ENCODE data around the gene NNT.
"Not testable (repeated sequence)": the region's sequence is repeated elsewhere in the genome, so short reads cannot be mapped to it uniquely, and the experiment has no call there.

The NNT gene

DNA sequence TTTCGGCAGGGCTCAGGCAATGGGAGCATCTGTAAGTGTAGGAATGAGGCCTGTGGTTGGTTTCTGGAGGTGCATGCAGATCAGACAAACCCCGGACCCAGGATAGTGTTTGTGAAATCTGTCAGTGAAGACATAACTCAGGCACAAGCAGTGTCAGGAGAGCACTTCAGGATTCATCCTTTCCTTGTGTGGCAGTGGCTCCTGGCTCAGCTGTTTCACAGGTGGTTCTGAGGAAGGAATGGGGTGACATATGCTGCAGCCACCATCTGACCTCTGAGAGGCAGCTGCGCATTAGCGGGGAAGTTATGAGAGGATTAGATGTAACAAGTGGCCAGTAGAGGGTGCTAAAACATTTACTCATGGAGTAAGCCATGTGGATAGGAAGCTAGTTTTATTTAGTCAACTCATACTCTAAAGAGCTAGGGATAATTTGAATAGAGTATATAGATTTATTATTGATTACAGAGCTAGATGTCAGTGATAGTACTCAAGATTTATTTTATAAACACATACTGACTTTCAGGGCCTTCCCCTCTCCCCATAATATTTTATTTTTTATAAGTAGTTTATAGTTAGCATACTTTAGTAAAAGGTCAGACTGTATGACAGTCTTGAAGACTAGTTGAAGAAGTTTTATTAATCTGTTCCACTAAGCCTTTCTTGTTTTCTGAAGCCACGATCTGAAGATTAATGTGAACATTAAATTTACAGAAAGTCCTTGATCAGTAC, 28.4 kb downstream of the NNT start:
- peak; percentile 32 for DNase-seq

DNA sequence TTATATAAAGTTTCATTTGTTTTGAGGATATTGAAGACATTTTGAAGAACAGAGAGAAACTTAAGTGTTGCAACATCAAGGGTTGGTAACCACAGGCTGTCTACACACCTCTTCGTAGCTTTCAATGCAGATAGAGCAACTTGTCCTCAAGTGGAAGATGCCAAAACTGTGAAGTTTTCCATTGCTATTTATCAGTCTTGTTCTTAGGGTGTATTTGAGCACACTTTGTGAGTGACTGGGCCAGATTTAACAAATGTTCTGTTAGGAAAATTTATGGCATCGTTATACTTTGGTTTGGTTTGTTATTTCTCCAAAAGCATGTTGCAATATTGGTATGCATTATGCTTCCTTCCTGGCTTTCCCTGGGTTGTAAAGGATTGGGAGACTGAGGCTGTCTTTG, 31.6 kb downstream of the NNT start:
- no peak for DNase-seq

DNA sequence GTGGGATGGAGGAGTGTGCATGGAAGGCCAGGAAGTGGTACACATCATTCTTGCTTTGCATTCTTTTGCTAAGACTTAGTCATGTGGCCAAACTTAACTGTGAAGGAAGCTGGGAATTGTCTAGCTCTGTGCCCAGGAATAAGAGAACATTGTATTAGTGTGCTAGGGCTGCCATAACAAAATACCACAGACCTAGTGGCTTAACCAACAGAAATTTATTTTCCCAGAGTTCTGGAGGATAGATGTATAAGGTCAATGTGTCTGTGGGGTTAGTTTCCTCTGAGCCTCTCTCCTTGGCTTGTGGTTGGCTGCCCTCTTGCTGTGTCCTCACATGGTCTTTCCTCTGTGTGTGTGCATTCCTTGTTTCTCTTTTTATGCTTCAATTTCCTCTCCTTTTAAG, 32.4 kb downstream of the NNT start:
- DNase-seq: no peak

DNA sequence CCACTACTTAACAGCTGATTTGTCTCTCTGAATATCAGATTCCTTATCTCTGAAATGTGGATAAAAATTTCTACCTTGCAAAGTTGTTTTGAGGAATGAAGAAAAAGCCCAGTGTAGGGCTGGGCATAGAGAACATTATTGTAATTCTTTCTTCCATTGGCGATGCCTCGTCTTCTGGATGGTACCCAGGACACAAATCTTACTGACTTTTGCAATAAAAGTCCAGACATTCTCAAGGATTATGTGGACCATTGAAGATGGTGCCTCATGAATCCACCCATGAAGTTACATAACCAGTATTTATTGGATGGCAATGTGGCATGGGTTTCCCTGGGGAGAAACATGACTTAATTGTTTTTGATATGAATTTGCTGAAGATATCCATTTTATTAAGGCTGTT, 33.1 kb downstream of the NNT start:
- DNase-seq: no peak

DNA sequence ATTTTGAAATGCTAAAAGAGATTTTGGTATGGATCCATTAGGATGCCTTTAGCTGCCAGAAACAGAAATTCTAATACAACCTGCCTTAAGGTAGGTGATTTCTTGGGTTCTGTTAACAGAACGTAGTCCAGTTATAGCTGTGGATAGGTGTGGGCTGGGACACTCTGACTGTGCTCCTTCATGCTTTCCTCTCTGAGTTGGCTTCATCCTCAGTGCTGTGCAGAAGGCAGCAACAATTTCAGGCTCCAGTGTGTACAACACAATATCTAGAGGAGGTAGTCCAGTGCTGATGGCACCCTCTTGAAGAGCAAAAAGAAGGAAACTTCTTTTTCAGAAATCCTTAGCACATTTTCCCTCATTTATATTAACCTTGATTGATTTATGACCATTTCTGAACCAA, 34.4 kb downstream of the NNT start:
- DNase-seq: no peak

DNA sequence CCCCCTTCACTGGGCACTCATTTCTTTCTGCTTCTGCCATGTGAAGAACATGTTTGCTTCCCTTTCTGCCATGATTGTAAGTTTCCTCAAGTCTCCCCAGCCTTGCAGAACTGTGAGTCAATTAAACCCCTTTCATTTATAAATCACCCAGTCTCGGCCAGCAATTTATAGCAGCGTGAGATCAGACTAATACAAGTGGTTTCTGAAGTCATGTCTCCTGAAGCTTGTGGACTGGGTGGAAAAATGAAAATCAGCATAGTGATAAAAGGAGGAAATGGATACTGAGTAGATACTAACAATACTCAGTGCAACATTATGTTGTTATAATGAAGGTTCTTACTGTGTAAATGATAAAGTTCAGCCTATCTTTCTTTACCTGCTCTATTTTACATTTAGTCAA, 35.1 kb downstream of the NNT start:
- no peak for DNase-seq

DNA sequence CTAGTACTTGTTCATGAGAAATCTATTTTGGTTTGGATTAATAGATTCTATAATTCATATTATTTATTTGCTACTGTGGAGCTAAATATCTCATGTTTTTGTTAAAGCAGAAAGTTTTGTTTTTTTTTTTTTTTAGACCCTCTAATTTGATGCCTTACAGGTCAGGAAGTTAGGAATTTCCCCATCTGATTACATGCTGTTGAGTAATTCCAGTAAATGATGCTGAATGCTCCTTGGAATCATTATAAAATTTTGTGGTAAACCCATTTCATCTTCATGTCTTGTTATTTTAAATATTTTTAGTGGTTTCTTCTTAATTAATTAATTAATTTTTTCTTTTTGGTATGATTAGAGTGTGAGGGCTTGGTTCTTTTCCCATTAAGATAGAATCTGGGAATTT, 35.6 kb downstream of the NNT start:
- DNase-seq: no peak

DNA sequence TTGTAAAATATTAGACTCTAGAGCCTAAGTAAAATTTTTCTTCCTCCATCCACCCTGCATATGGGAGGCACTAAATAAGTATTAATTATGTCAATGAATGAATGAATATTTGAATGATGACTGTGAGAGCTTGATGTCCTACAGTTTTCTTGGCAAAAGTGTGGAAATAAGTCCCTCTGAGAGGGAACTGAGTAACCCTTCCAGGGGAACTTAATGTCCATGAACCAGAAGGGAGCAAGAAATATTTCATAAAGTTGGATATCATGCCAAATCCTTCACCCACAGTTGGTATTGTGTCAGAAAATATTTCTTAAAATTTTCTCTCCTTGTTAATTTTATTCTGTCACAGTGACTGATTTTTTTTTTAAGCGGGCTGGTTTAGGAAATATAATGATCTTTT, 36.6 kb downstream of the NNT start:
- no peak for DNase-seq

DNA sequence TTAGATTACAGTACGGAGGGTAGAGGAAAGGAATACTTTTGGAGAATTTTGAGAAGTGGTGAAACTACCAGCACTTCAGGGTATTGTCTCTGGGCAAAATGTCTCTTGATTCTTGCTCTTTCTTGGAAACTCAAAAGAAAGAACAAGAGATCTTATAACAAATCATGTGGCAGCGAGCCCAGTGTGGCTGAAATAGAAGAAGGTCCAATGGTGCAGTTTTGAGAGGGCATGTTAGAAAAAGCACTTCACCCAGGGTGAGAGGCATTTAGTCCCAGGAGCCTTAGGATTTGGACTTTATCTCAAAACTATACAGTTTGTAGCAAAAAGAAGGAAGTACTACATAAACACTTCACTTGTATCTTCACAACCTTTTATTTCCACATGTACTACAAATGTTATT, 39.4 kb downstream of the NNT start:
- no peak for DNase-seq

DNA sequence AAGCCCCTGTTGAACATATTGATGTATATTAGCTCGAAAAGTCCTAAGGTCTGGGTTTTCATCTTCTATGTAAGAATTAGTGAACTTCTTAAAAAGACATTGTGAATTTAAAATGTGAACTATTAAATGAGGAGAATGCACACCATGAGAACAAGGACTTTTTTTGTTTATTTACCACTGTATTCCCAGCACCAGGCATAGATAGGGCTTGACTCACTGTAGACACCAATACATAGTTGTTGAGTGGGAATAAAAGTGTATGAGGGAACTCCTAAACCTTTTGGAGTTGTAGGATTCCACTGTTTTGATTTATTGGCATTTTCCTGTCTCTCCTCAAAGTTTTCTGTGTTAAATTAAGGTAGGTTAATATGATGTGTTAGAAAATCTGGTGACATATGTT, 40.3 kb downstream of the NNT start:
- DNase-seq: no peak

DNA sequence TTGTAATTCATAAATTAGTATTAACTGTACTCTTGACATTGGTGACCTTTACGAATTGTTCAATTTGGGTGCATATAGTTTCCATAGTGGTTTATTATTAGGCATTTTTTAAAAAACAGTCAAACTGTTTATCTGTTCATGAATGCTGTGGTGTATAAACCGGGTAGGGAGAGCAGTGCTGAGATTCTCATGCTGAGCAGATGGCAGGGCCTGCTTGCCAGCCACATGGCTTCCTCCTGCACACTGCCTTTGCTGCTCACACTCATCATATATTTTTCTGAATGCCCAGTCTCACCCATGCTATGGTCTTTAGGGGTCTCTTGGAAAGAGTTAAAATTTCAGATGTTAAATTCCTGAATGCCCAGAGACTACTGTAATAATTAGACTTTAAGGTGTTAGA, 40.8 kb downstream of the NNT start:
- no peak for DNase-seq

DNA sequence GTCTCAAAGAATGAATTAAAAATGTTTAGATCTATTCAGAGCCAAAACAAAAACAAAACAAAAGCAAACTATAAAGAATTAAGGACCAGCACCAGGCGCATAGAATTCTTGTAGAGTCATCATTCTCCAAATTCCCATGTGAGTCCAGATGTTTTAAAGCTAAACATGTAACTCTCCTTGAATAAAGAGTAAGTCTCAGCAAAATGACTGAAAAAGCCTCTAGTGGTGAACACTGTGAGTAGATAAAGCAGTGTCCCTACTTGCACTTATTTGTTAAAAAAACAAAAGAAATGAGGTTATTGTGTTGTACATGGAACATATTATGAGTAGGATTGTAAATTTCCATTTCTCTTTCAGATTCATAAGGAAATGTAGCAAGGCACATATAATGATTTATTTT, 44.0 kb downstream of the NNT start:
- DNase-seq: no peak

DNA sequence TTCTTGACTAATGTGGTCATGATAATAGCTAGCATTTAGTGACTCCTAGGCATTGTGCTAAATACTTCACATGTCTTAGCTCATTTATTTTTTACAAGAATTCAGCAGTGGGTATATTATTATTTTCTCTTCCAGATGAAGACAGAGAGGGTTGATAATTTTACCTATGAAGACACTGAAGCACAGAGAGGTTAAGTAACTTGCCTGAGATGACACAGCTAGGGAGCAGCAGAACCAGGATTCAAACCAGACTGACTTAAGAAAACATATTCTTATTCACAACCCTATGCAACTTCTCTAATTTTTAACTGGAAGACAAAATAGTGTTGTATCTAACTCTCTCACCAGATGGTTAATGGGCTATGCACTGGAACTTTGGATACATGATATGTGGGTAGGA, 44.8 kb downstream of the NNT start:
- no peak for DNase-seq

DNA sequence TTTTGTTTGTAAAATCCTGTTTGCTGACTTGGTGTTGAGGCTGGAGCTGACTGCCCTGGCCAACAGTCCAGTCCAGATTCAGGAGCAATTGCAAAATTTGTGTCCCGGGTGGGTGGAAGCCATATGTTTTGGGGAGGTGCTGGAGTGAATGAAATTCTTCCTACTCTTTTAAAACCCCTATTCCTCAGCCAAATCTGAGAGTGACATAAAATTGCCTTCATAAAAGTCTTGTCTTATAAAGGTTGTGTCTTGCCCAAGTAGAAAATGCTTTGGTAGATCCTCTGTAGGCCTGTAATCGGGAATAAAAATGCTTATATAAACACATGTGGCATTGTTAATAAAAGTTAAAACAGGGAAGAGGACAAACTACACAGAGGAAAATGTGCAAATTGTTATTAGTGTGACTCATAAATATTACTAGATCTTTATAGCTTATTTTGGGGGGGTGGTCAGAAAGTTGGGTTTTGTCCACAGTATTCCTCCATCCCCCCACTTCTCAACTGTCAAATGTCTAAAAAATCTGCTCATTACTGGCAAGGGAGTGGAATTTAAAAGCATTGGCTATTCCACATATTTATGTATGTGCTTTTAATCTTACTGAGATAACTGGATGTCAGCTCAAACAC, 45.6 kb downstream of the NNT start:
- no peak for DNase-seq

DNA sequence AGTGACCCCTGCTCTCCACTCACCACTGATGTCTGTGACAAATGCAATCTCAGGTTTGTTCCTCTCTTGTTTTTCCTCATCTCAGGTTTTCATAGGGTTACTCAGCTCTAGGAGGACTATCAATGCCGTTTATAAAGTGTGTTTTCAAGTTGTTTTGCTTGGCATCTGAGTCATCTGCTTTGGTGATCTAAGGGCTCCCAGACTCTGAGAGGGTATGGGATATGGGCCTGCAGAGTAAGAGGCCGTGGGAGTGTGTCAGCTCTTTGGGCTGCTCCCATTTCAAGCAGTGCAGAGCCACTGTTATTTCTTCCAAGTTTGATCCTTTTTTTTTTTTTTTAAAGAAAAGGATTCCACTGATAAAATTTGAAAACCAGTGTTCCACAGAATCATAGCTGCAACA, 46.3 kb downstream of the NNT start:
- DNase-seq: no peak

DNA sequence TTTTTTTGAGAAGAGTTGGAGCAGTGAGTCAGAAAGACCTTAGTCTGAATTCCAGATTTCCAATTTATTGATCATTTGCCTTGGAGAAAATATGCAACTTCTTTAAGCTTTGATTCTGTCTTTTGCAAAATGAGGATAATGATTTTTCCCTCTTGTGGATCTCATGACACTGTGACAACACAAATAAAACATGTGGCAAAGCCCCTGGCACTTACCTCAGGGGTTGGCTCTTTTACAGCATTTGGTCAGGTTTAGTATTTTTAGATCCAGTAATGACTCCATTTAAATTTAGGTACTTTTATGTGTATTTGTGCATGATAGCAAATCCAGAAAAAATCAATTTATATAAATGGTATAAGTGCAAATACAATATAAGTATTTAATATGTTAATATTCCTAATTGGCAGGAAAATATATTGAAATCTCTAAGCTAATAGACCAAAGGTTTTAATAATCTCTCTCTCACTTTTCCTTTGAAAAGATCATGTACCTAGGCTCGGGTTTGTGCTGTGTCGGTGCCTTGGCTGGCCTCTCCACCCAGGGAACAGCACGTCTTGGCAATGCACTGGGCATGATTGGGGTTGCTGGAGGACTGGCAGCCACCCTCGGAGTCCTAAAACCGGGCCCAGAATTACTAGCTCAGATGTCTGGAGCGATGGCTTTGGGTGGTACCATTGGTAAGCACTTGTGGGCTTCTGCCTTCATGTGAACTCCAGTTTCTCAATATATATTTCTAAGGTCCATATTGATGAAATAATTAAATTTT, 49.7 kb downstream of the NNT start:
- no peak for DNase-seq

DNA sequence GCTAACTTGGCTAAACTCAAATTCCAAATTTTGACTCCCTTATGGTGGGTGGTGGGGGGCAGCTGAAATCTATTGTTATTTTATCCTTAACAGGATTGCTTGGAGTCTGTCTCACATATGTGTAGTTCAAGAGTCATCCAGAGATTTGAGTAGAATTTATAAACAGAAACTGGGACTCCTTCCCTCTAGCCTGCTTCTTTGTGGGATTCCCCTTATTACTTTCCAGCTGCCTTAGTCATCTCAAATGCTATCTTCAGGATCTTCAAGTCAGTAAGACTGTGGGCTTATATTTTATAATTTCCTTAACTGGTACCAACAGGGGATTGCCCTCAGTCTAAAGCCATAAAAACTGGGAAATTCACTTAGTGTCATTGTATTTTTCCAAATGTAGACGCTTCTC, 55.5 kb downstream of the NNT start:
- DNase-seq: no peak

DNA sequence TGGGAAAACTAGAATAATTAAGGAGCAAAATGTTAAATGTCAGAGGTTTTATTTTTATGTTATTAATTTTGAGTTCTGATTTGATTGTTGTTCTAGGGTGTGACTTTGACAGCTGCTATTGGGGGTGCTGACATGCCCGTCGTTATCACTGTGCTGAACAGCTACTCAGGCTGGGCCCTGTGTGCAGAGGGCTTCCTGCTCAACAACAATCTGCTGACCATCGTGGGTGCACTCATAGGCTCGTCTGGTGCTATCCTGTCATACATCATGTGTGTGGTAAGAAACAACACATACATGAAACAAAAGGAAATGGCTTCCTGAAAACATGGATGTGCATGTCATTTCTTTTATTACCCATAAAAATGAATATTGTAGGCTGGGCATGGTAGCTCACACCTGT, 56.1 kb downstream of the NNT start:
- DNase-seq: no peak

DNA sequence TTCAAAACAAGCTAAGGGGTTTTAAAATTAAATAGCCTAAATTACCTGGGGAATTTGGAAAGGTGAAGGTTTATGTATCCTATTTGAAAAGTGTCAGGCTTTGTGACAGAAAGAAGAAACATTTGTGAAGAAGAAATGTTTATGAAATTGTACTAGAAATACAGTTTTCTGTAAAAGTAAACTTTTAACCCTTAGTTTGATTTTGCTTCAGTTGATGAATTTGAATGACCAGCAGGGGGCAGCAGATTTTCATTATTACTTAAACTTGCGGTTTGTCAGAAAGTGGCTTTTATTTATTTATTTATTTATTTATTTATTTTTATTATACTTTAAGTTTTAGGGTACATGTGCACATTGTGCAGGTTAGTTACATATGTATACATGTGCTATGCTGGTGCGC, 58.1 kb downstream of the NNT start:
- DNase-seq: peak; percentile 36

DNA sequence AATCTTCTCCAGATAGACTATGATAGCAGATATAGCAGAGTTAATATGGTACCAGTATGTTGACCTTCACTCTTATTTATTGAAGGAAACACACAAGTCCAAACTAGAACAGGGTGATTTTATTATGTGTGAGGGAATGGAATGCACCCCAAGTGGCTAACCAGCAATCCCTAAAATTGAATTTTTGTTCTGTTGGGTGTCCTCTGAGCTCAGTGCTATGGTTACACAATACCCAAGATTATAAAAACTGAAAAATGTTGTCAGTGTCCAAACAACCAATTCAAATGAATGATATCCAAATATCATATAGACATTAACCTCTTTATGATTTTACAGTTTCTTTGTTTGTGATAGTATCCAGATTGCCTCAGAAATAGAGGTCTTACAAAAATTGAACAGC, 60.9 kb downstream of the NNT start:
- DNase-seq: no peak

DNA sequence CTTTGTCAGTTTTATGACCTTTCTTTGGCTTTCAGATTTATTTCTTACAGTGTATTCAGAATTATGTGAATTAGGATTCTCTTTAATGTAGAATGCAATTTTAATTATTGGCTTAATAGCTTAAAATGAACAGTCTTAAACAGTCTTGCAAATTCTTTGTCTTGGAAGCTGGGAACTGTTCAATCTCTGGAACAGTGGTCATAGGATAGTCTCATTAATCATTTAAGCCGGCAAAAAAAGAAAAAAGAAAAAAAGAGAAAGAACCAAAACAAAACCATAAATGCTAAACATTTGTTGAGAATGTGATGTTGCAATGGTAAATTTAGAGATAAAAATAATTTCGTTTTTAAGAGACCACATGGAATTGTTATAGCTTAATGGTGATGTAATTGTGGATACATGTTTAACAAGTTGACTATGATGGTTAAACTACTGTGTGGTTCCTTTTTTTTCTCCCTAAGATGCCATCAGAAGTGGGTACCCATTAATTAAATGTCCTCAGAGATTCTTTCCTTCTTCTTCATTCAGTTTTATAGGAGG, 61.6 kb downstream of the NNT start:
- DNase-seq: no peak

DNA sequence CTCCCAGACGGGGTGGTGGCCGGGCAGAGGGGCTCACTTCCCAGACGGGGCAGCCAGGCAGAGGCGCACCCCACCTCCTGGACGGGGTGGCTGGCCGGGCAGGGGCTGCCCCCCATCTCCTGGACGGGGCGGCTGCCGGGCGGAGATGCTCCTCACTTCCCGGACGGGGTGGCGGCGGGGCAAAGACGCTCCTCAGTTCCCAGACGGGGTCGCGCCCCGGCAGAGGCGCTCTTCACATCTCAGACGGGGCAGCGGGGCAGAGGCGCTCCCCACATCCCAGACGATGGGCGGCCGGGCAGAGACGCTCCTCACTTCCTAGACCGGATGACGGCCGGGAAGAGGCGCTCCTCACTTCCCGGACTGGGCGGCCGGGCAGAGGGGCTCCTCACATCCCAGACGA, 62.8 kb downstream of the NNT start:
- not testable (repeated sequence) for DNase-seq

DNA sequence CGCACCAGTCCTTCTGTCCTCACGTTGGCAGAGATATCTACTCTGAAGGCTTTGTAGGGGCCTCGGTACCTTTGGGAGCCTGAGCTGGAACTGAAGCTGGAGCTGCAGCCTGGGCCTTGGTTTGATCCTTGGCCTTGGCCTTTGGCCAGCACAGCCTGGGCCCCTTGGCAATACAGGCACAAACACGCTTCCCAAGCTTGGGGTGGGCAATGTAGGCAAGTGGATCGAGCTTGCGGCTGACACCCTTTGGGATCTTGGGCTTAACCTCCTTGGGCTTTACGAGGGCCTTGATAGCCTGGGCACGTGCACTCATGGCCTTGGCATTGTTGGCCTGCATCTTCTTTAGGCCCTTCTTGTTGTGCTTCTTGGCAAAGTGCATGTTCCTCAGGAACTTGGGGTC, 63.7 kb downstream of the NNT start:
- DNase-seq: not testable (repeated sequence)

DNA sequence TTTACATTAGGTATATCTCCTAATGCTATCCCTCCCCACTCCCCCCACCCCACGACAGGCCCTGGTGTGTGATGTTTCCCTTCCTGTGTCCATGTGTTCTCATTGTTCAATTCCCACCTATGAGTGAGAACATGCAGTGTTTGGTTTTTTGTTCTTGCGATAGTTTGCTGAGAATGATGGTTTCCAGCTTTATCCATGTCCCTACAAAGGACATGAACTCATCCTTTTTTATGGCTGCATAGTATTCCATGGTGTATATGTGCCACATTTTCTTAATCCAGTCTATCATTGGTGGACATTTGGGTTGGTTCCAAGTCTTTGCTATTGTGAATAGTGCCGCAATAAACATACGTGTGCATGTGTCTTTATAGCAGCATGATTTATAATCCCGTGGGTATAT, 64.4 kb downstream of the NNT start:
- not testable (repeated sequence) for DNase-seq

All from stimulated activated CD4-positive, alpha-beta T cell treated with anti-CD3 and anti-CD28 coated beads, Interleukin-4, amount 100 ng/mL, for 24 hours (primary cell).